PC-3 (cell line): ENCODE measurements around the gene TRPC3.

Experiments used
- CTCF ChIP-seq: fragments of 300-600 bp; sonication (generic); conservative IDR thresholded peaks from 2 replicates; pipeline ENCODE4 v1.5.1; 2017; ENCODE audit warnings: antibody characterized with exemption, low read depth, mild to moderate bottlenecking, low read length
- EZH2 ChIP-seq: fragments of 300-600 bp; sonication (generic); IDR thresholded peaks from one replicate; pipeline ENCODE4 v1.6.1; 2017; ENCODE audit warnings: antibody characterized with exemption, mild to moderate bottlenecking, low read length; ENCODE audit not compliant: unreplicated experiment

GRCh38 chr4:121898150-121898549 is 53.7 kb downstream of the TRPC3 start:
- TF ChIP-seq CTCF (no peak), EZH2 (no peak)
